CD4-positive, alpha-beta T cell (primary cell): ENCODE data around the gene PPP2R2B. TPM values are rescaled to one million over a fixed set of nuclear protein-coding genes. Genes with fewer than 3 reads are reported as not detected.
"Not testable (repeated sequence)": the region's sequence is repeated elsewhere in the genome, so short reads cannot be mapped to it uniquely, and the experiment has no call there.

Experiments used
- ATAC-seq: fragments of 200-7000 bp; cut with Tn5 transposase; one replicate; pipeline ENCODE4 v1.10.0; 2022; ENCODE audit warnings: mild to moderate bottlenecking; ENCODE audit not compliant: poor library complexity
- CTCF ChIA-PET: fragments of 350-600 bp; sonication (Branson Sonifier 250); formaldehyde crosslinking; loops from one replicate; lab custom pipeline; 2021; ENCODE audit warnings: antibody characterized with exemption, inconsistent platforms; lab: Charles Lee
- POLR2A ChIA-PET: fragments of 350-600 bp; sonication (Branson Sonifier 250); formaldehyde crosslinking; loops from one replicate; lab custom pipeline; 2021; ENCODE audit warnings: antibody characterized with exemption, inconsistent platforms; lab: Charles Lee
- DNase-seq, 14 experiments: peaks; one replicate each; pipeline ENCODE4 v3.0.0-alpha.2; 2013 to 2020; ENCODE audit warnings: mixed read lengths in 2 of 14
- H3K27ac ChIP-seq, 2 donors: one replicate each; pipeline versions ENCODE4 v1.5.1 to v1.7.0; 2013; ENCODE audit warnings: low read length in 2 of 2, low read depth in 1 of 2, mild to moderate bottlenecking in 1 of 2
- H3K27me3 ChIP-seq, 2 experiments: 1 replicate in 1 of 2; 2 replicates in 1 of 2; pipeline versions ENCODE4 v1.6.1 to v1.7.0; 2013; ENCODE audit warnings: low read length in 2 of 2, control low read depth in 1 of 2, mild to moderate bottlenecking in 1 of 2, moderate library complexity in 1 of 2; ENCODE audit not compliant: insufficient read depth in 2 of 2, control insufficient read depth in 1 of 2
- H3K36me3 ChIP-seq: one replicate; pipeline ENCODE4 v1.6.1; 2013; ENCODE audit warnings: low read length, control low read depth; ENCODE audit not compliant: insufficient read depth
- H3K4me1 ChIP-seq: one replicate; pipeline ENCODE4 v1.6.1; 2013; ENCODE audit warnings: low read length, control low read depth; ENCODE audit not compliant: insufficient read depth
- H3K4me3 ChIP-seq: one replicate; pipeline ENCODE4 v1.5.1; 2013; ENCODE audit warnings: mild to moderate bottlenecking, low read length, moderate library complexity
- H3K9me3 ChIP-seq, 2 experiments: 1 replicate in 1 of 2; 2 replicates in 1 of 2; pipeline versions ENCODE4 v1.6.1 to v1.7.0; 2013; ENCODE audit warnings: low read length in 2 of 2, mild to moderate bottlenecking in 2 of 2, control low read depth in 1 of 2, moderate library complexity in 1 of 2; ENCODE audit not compliant: control insufficient read depth in 1 of 2, insufficient read depth in 1 of 2
- H3K27ac Mint-ChIP-seq: one replicate; pipeline ENCODE4 v1.8.0; 2020; ENCODE audit warnings: mixed read lengths
- H3K27me3 Mint-ChIP-seq: one replicate; pipeline ENCODE4 v1.8.0; 2021; ENCODE audit warnings: mixed read lengths
- H3K36me3 Mint-ChIP-seq: one replicate; pipeline ENCODE4 v1.8.0; 2021; ENCODE audit warnings: low read depth, mixed read lengths
- H3K4me1 Mint-ChIP-seq: one replicate; pipeline ENCODE4 v1.8.0; 2021; ENCODE audit warnings: low read depth, mixed read lengths
- H3K4me3 Mint-ChIP-seq: one replicate; pipeline ENCODE4 v1.8.0; 2020; ENCODE audit warnings: mild to moderate bottlenecking, mixed read lengths
- H3K9me3 Mint-ChIP-seq: one replicate; pipeline ENCODE4 v1.8.0; 2020; ENCODE audit warnings: mixed read lengths
- intact Hi-C, 2 experiments: fragments of 100-400 bp; cut with DNase I in 1 of 2; cut with micrococcal nuclease in 1 of 2; formaldehyde crosslinking; loops; one replicate each; pipeline versions ENCODE4 v1.15.1 to v1.9.0; 2023 to 2025; cut with DNase I, micrococcal nuclease
- total RNA-seq, 174 experiments: library from RNA in 2 of 174; stranded (reverse) in 2 of 174; gene quantifications; one replicate each; pipeline ENCODE4 v1.2.3 and lab custom pipeline; 2021 to 2026
- TF ChIP-seq, protein P1 (sequence below): fragments of 200-600 bp; IDR thresholded peaks from one replicate; pipeline ENCODE4 v1.8.0; 2022; ENCODE audit warnings: antibody characterized with exemption, mild to moderate bottlenecking

Gene PPP2R2B
- total RNA-seq, 2 experiments from 2014 or later = 4.1 to 4.2 TPM

DNA sequence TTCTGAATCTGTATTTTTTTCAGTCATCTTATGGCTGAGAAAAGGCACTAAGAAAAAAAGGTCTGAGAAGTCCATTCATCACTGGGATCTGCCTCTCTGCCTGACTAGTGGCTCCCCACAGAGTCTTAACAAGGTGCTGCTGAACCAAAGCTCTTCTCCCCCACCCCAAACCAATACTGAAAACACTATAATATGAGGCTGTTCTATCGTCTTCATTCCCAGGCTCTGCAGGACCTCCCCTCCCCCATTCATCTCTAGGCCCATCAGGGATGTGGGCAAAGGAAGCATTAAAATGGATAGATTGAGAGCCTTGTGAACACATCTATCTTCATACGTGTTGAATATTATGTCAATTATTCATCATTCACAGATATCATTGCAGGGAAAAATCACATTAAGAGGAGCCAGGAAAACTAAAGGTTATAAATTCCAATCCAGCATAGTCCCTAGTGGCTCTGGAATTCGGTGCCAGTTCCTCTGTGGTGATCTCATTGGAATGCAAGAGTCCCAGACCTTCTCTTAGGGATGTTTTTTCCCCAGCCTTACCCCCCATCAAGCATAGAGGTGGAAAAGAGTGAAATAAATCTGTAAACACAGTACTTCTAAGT is 318.2 kb downstream of the PPP2R2B start:
- Histone ChIP-seq H3K27ac (no peak overlapping the region), H3K4me1 (no peaks in the 10 kb centered on the region), H3K27me3 (peaks cover 0 to 5% of the 10 kb centered on the region in 2 experiments), H3K4me3 (no peak overlapping the region), H3K9me3 (no peaks in the 10 kb centered on the region), H3K36me3 (no peaks in the 10 kb centered on the region)
- no peak for DNase-seq
- intact Hi-C loops = no loop called here
- ATAC-seq = no peak
- Mint-ChIP-seq H3K4me3 (no peak overlapping the region), H3K36me3 (no peaks in the 10 kb centered on the region), H3K9me3 (no peaks in the 10 kb centered on the region), H3K4me1 (no peaks in the 10 kb centered on the region), H3K27ac (no peak overlapping the region), H3K27me3 (peaks cover 8% of the 10 kb centered on the region)
- CTCF ChIA-PET = no interaction called here
- TF ChIP-seq, protein P1, sequence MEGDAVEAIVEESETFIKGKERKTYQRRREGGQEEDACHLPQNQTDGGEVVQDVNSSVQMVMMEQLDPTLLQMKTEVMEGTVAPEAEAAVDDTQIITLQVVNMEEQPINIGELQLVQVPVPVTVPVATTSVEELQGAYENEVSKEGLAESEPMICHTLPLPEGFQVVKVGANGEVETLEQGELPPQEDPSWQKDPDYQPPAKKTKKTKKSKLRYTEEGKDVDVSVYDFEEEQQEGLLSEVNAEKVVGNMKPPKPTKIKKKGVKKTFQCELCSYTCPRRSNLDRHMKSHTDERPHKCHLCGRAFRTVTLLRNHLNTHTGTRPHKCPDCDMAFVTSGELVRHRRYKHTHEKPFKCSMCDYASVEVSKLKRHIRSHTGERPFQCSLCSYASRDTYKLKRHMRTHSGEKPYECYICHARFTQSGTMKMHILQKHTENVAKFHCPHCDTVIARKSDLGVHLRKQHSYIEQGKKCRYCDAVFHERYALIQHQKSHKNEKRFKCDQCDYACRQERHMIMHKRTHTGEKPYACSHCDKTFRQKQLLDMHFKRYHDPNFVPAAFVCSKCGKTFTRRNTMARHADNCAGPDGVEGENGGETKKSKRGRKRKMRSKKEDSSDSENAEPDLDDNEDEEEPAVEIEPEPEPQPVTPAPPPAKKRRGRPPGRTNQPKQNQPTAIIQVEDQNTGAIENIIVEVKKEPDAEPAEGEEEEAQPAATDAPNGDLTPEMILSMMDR = no peak
- POLR2A ChIA-PET = no interaction called here

DNA sequence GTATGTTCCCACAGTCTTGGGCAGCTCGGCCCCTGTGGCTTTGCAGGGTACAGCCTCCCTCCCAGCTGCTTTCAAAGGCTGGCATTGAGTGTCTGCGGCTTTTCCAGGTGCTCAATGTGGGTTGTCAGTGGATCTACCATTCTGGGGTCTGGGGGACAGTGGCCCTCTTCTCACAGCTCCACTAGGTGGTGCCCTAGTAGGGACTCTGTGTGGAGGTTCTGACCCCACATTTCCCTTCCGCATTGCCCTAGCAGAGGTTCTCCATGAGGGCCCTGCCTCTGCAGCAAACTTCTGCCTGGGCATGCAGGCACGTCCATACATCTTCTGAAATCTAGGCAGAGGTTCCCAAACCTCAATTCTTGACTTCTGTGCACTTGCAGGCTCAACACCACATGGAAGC is 321.7 kb downstream of the PPP2R2B start:
- H3K4me3 Mint-ChIP-seq, H3K4me1 ChIP-seq, H3K9me3 Mint-ChIP-seq, ATAC-seq, H3K36me3 ChIP-seq, H3K27ac Mint-ChIP-seq, H3K27ac ChIP-seq, DNase-seq, intact Hi-C loops, H3K9me3 ChIP-seq, H3K27me3 ChIP-seq, H3K4me3 ChIP-seq, CTCF ChIA-PET, POLR2A ChIA-PET, H3K4me1 Mint-ChIP-seq, H3K36me3 Mint-ChIP-seq: not testable (repeated sequence)
- peaks cover 29% of the 10 kb centered on the region for H3K27me3 Mint-ChIP-seq

DNA sequence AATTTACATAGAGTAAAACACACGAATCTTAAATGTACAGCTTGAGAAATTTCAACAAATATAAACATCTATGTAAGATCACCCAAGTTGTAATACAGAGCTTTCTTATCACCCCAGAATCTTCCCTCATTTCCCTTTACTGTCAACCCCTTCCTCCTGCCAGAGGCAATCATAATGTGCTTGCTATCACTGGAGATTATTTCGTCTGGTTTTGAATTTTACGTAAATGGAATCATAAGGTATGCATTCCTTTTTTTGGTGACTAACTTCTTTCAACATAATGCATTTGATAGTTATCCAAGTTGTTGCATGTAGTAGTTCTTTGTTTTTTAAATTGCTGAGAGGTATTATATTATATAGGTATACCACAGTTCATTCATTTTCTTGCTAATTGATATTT is 325.1 kb downstream of the PPP2R2B start:
- POLR2A ChIA-PET = no interaction called here
- Histone ChIP-seq H3K9me3 (no peaks in the 10 kb centered on the region), H3K4me1 (no peaks in the 10 kb centered on the region), H3K27ac (no peak overlapping the region), H3K27me3 (no peaks in the 10 kb centered on the region), H3K36me3 (no peaks in the 10 kb centered on the region), H3K4me3 (no peak overlapping the region)
- H3K27ac Mint-ChIP-seq = no peak overlapping the region
- H3K9me3 Mint-ChIP-seq = no peaks in the 10 kb centered on the region
- no peaks in the 10 kb centered on the region for H3K4me1 Mint-ChIP-seq
- ATAC-seq (no peak), DNase-seq (no peak)
- peaks cover 43% of the 10 kb centered on the region for H3K27me3 Mint-ChIP-seq
- no peaks in the 10 kb centered on the region for H3K36me3 Mint-ChIP-seq
- intact Hi-C loops = no loop called here
- no peak overlapping the region for H3K4me3 Mint-ChIP-seq
- CTCF ChIA-PET = interaction anchor here (1.7 kb wide), 1 partner anchor 10 kb away, joined by 3 read pairs; no protein-coding TSS in a partner anchor
- TF ChIP-seq, protein P1 = no peak

DNA sequence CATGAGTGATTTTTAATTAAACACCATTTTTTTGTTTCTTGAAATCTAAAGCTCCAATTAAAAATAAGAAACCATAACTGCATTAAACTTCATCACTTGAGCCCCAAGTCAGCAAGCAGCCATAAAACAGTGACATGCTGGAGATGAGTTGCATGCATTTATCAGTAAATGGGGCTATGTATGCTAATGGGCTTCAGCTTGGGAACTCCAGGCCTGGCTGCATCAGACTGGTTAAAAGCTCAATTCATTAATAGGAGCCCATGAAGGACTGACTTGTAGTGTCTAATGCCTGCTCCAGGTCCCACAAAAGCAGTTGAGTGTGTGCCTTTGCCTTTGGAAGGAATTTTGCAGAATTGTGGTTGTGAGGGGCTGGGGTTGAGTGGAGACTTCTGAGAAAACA is 328.9 kb downstream of the PPP2R2B start:
- intact Hi-C loops = no loop called here
- Histone ChIP-seq H3K36me3 (no peaks in the 10 kb centered on the region), H3K27ac (no peak overlapping the region), H3K4me1 (no peaks in the 10 kb centered on the region), H3K9me3 (no peaks in the 10 kb centered on the region), H3K4me3 (no peak overlapping the region), H3K27me3 (peaks cover 0 to 3% of the 10 kb centered on the region in 2 experiments)
- ChIA-PET POLR2A (no interaction called here), CTCF (no interaction called here)
- no peaks in the 10 kb centered on the region for H3K36me3 Mint-ChIP-seq
- H3K27me3 Mint-ChIP-seq = peaks cover 31% of the 10 kb centered on the region
- H3K4me1 Mint-ChIP-seq = no peaks in the 10 kb centered on the region
- no peak overlapping the region for H3K27ac Mint-ChIP-seq
- ATAC-seq = no peak
- no peak for DNase-seq
- no peak overlapping the region for H3K4me3 Mint-ChIP-seq
- H3K9me3 Mint-ChIP-seq = no peaks in the 10 kb centered on the region
- TF ChIP-seq, protein P1 = no peak
